Ishikawa (cell line): ENCODE measurements around the gene GOSR1.

Source experiments
- CEBPB ChIP-seq: IDR thresholded peaks from 2 replicates; pipeline ENCODE4 v1.6.1; 2012
- CREB1 ChIP-seq: IDR thresholded peaks from 2 replicates; pipeline ENCODE4 v1.6.1; 2012; ENCODE audit warnings: low read depth
- EGR1 ChIP-seq: IDR thresholded peaks from 2 replicates; pipeline ENCODE4 v1.6.1; 2012
- EP300 ChIP-seq: IDR thresholded peaks from 2 replicates; pipeline ENCODE4 v1.6.1; 2012; ENCODE audit warnings: borderline replicate concordance
- FOXM1 ChIP-seq: IDR thresholded peaks from 2 replicates; pipeline ENCODE4 v1.6.1; 2012; ENCODE audit warnings: low read depth, borderline replicate concordance
- MAX ChIP-seq: IDR thresholded peaks from 2 replicates; pipeline ENCODE4 v1.6.1; 2012
- NFIC ChIP-seq: IDR thresholded peaks from 2 replicates; pipeline ENCODE4 v1.6.1; 2012
- RAD21 ChIP-seq: IDR thresholded peaks from 2 replicates; pipeline ENCODE4 v1.6.1; 2012; ENCODE audit warnings: low read depth
- REST ChIP-seq: IDR thresholded peaks from 2 replicates; pipeline ENCODE4 v1.6.1; 2012; ENCODE audit warnings: low read depth, mild to moderate bottlenecking
- TAF1 ChIP-seq: IDR thresholded peaks from 2 replicates; pipeline ENCODE4 v1.6.1; 2012; ENCODE audit warnings: low read depth, mild to moderate bottlenecking
- TCF12 ChIP-seq: IDR thresholded peaks from 2 replicates; pipeline ENCODE4 v1.6.1; 2012; ENCODE audit warnings: low read depth
- TEAD4 ChIP-seq: IDR thresholded peaks from 2 replicates; pipeline ENCODE4 v1.6.1; 2012
- USF1 ChIP-seq: IDR thresholded peaks from 2 replicates; pipeline ENCODE4 v1.6.1; 2012
- YY1 ChIP-seq: IDR thresholded peaks from 2 replicates; pipeline ENCODE4 v1.6.1; 2012; ENCODE audit warnings: low read depth
- ZBTB7A ChIP-seq: IDR thresholded peaks from 2 replicates; pipeline ENCODE4 v1.6.1; 2012; ENCODE audit warnings: low read depth

GOSR1 gene

GRCh38 chr17:30520436-30520835 is 43.2 kb downstream of the GOSR1 start:
- no peak for TF ChIP-seq FOXM1
- TF ChIP-seq RAD21 = no peak
- no peak for TF ChIP-seq TEAD4
- no peak for TF ChIP-seq USF1
- TF ChIP-seq NFIC = no peak
- TF ChIP-seq TAF1 = no peak
- no peak for TF ChIP-seq TCF12
- no peak for TF ChIP-seq ZBTB7A
- no peak for TF ChIP-seq YY1

- TF ChIP-seq EP300 (no peak), CEBPB (no peak), TCF12 (no peak), TAF1 (no peak), USF1 (no peak), RAD21 (no peak), EGR1 (no peak), YY1 (no peak)
Observed at GRCh38 chr17:30520882-30521281, 43.7 kb downstream of the GOSR1 start.

- TF ChIP-seq ZBTB7A (no peak), CREB1 (no peak), RAD21 (no peak), REST (no peak), USF1 (no peak), YY1 (no peak), CEBPB (no peak), NFIC (no peak), FOXM1 (no peak), TCF12 (no peak), TAF1 (no peak), TEAD4 (no peak), EGR1 (no peak), MAX (no peak), EP300 (no peak)
Observed at GRCh38 chr17:30521766-30522165, 44.6 kb downstream of the GOSR1 start.

GRCh38 chr17:30524847-30525246 is 47.6 kb downstream of the GOSR1 start:
- TF ChIP-seq YY1 (no peak), RAD21 (no peak), USF1 (no peak)

GRCh38 chr17:30526401-30526800 is 49.2 kb downstream of the GOSR1 start:
- no peak for TF ChIP-seq TCF12

GRCh38 chr17:30530346-30531025 is 53.3 kb downstream of the GOSR1 start:
- TF ChIP-seq CEBPB (no peak), NFIC (no peak), TAF1 (no peak)

GRCh38 chr17:30532871-30533270 is 55.7 kb downstream of the GOSR1 start:
- TF ChIP-seq YY1 (no peak), RAD21 (no peak), CREB1 (no peak), TEAD4 (no peak), EP300 (no peak), EGR1 (no peak), TAF1 (no peak), FOXM1 (no peak), MAX (no peak), NFIC (no peak), REST (no peak), ZBTB7A (no peak), USF1 (no peak), TCF12 (no peak), CEBPB (no peak)
